GM21619 (cell line): ENCODE measurements around the gene DNM3.

Experiments used
- ATAC-seq: cut with Tn5 transposase; IDR thresholded peaks from one replicate; pipeline ENCODE4 v1.9.1; 2021; ENCODE audit not compliant: unreplicated experiment

The DNM3 gene

GRCh38 chr1:172266528-172267174, 425.4 kb downstream of the DNM3 start:
- no peak for ATAC-seq

- no peak for ATAC-seq
Measured at GRCh38 chr1:172268237-172268636, 426.9 kb downstream of the DNM3 start.

GRCh38 chr1:172269084-172269483, 427.8 kb downstream of the DNM3 start:
- ATAC-seq = no peak

- ATAC-seq = no peak
Measured at GRCh38 chr1:172269644-172270043, 428.3 kb downstream of the DNM3 start.

GRCh38 chr1:172270605-172271004, 429.3 kb downstream of the DNM3 start:
- no peak for ATAC-seq

- no peak for ATAC-seq
Measured at GRCh38 chr1:172272087-172272486, 430.8 kb downstream of the DNM3 start.

GRCh38 chr1:172273647-172274396, 432.5 kb downstream of the DNM3 start:
- no peak for ATAC-seq

- no peak for ATAC-seq
Measured at GRCh38 chr1:172275478-172275877, 434.2 kb downstream of the DNM3 start.

GRCh38 chr1:172276120-172276818, 435.0 kb downstream of the DNM3 start:
- ATAC-seq = no peak

- ATAC-seq = no peak
Measured at GRCh38 chr1:172277275-172277674, 436.0 kb downstream of the DNM3 start.

GRCh38 chr1:172277989-172278388, 436.7 kb downstream of the DNM3 start:
- ATAC-seq = no peak

GRCh38 chr1:172278478-172278877, 437.2 kb downstream of the DNM3 start:
- no peak for ATAC-seq

- ATAC-seq = no peak
Measured at GRCh38 chr1:172279939-172280636, 438.8 kb downstream of the DNM3 start.

GRCh38 chr1:172283766-172284165, 442.5 kb downstream of the DNM3 start:
- ATAC-seq = no peak

GRCh38 chr1:172286629-172287076, 445.4 kb downstream of the DNM3 start:
- no peak for ATAC-seq

GRCh38 chr1:172287208-172287607, 445.9 kb downstream of the DNM3 start:
- no peak for ATAC-seq

GRCh38 chr1:172288581-172288980, 447.3 kb downstream of the DNM3 start:
- no peak for ATAC-seq

- ATAC-seq = no peak
Measured at GRCh38 chr1:172289448-172289847, 448.1 kb downstream of the DNM3 start.

- no peak for ATAC-seq
Measured at GRCh38 chr1:172292840-172293239, 451.5 kb downstream of the DNM3 start.

- ATAC-seq = no peak
Measured at GRCh38 chr1:172293429-172293828, 452.1 kb downstream of the DNM3 start.

GRCh38 chr1:172298141-172298540, 456.8 kb downstream of the DNM3 start:
- no peak for ATAC-seq
